ENCODE data around the gene RFESD. TPM values are rescaled to one million over a fixed set of nuclear protein-coding genes. Genes with fewer than 3 reads are reported as not detected.

The RFESD gene
- total and polyA plus RNA-seq, 2 of the 13 experiments (the other 11 are each of a cell fraction or from before 2014, with no cell fraction given) = 1.1 to 2.2 TPM

GRCh38 chr5:95620030-95620869 is 26.3 kb upstream of the RFESD start, which contains the start of gene GPR150 (continued):
- no peak for TF ChIP-seq MYPOP (CRISPR knock-in tag; IDR thresholded peaks at IDR 0.05)
- TF ChIP-seq ZNF558 (CRISPR knock-in tag; IDR thresholded peaks at IDR 0.05; ENCODE audit: borderline replicate concordance) = no peak
- TF ChIP-seq ZNF687 (CRISPR knock-in tag; IDR thresholded peaks at IDR 0.05) = peak; percentile 73
- peak; percentile 44; the same call in 1 of the 2 replicates for TF ChIP-seq SATB2 (CRISPR knock-in tag; IDR thresholded peaks at IDR 0.05)
- TF ChIP-seq SP4 (CRISPR knock-in tag; IDR thresholded peaks at IDR 0.05) = peak; percentile 33; the same call in 1 of the 2 replicates
- TF ChIP-seq TARDBP (CRISPR knock-in tag; IDR thresholded peaks at IDR 0.05) = no peak
- no peak for TF ChIP-seq DNMT1 (CRISPR knock-in tag; IDR thresholded peaks at IDR 0.05)
- TF ChIP-seq HNRNPUL1 (IDR thresholded peaks at IDR 0.05; ENCODE audit: low read depth, low read length) = no peak
- peak; percentile 99 for TF ChIP-seq EZH2 (conservative IDR thresholded peaks at IDR 0.05; ENCODE audit: low read depth, low read length)
- no peak for TF ChIP-seq ZSCAN9 (CRISPR knock-in tag; IDR thresholded peaks at IDR 0.05; ENCODE audit: borderline replicate concordance)
- TF ChIP-seq HDAC1 (CRISPR knock-in tag; IDR thresholded peaks at IDR 0.05) = peak; percentile 32; the same call in 1 of the 2 replicates
- no peak for TF ChIP-seq ZNF660 (CRISPR knock-in tag; IDR thresholded peaks at IDR 0.05; ENCODE audit: borderline replicate concordance, low read depth)
- no peak for TF ChIP-seq MEIS1 (CRISPR knock-in tag; IDR thresholded peaks at IDR 0.05; ENCODE audit: borderline replicate concordance)
- peak; percentile 55 for TF ChIP-seq GABPA (IDR thresholded peaks at IDR 0.05; ENCODE audit: low read depth, low read length)
- TF ChIP-seq GABPA (CRISPR knock-in tag; IDR thresholded peaks at IDR 0.05; ENCODE audit: low read depth) = no peak
- 0 out of 2 replicates have a peak, but pooled peaks have one; percentile 49 for TF ChIP-seq MTF2 (CRISPR knock-in tag; IDR thresholded peaks at IDR 0.05; ENCODE audit: borderline replicate concordance)
- peak; percentile 33; the same call in 1 of the 2 replicates for TF ChIP-seq ZBTB43 (CRISPR knock-in tag; conservative IDR thresholded peaks at IDR 0.05)
- TF ChIP-seq THAP9 (CRISPR knock-in tag; IDR thresholded peaks at IDR 0.05; ENCODE audit: borderline replicate concordance) = 0 out of 2 replicates have a peak, but pooled peaks have one; percentile 33
- TF ChIP-seq ATF5 (CRISPR knock-in tag; IDR thresholded peaks at IDR 0.05; ENCODE audit: low read depth) = no peak
